Panc1 (cell line): ENCODE results near the gene DIDO1. TPM values are rescaled to one million over a fixed set of nuclear protein-coding genes. Genes with fewer than 3 reads are reported as not detected.

Experiments
- ATAC-seq: fragments of 200-7000 bp; cut with Tn5 transposase; 2 replicates; pipeline ENCODE4 v1.9.1; 2020; ENCODE audit warnings: mild to moderate bottlenecking, moderate library complexity
- BruUV-seq: library from RNA; stranded (reverse); fragments of 400-500 nt; replicated peaks from 2 replicates; lab custom pipeline; 2021; lab: Mats Ljungman, UMichigan
- CTCF ChIA-PET: fragments of 300-600 bp; sonication (Branson Sonifier 250); formaldehyde crosslinking; loops from one replicate; lab custom pipeline; 2022; ENCODE audit warnings: antibody characterized with exemption; lab: Charles Lee
- POLR2A ChIA-PET: fragments of 300-600 bp; sonication (Branson Sonifier 250); formaldehyde crosslinking; loops from one replicate; lab custom pipeline; 2022; ENCODE audit warnings: antibody characterized with exemption; lab: Charles Lee
- DNase-seq: peaks from one replicate; pipeline ENCODE4 v3.0.0-alpha.2; 2010; ENCODE audit warnings: low read depth, low spot score
- H3K27ac ChIP-seq: 2 replicates; pipeline ENCODE4 v1.5.1; 2011; ENCODE audit warnings: mild to moderate bottlenecking, low read length, inconsistent platforms
- H3K27me3 ChIP-seq: fragments of 200-500 bp; sonication (Bioruptor generic); 2 replicates; pipeline ENCODE4 v1.6.0; 2014; ENCODE audit warnings: low read length, inconsistent platforms; ENCODE audit not compliant: control insufficient read depth, insufficient read depth
- H3K36me3 ChIP-seq: fragments of 200-500 bp; sonication (Bioruptor generic); 2 replicates; pipeline ENCODE4 v1.5.1; 2014; ENCODE audit warnings: inconsistent platforms, mild to moderate bottlenecking, low read length, moderate library complexity; ENCODE audit not compliant: control insufficient read depth, insufficient read depth
- H3K4me1 ChIP-seq: 2 replicates; pipeline ENCODE4 v1.5.1; 2011; ENCODE audit warnings: inconsistent platforms, mild to moderate bottlenecking, low read length, moderate library complexity; ENCODE audit not compliant: control insufficient read depth, insufficient read depth
- H3K4me3 ChIP-seq, 2 experiments: 2 replicates each; pipeline ENCODE4 v1.5.1; 2011 to 2012; ENCODE audit warnings: low read depth in 2 of 2, low read length in 2 of 2, mild to moderate bottlenecking in 2 of 2, inconsistent platforms in 1 of 2, moderate library complexity in 1 of 2
- H3K9me3 ChIP-seq: fragments of 200-500 bp; sonication (Bioruptor generic); 2 replicates; pipeline ENCODE4 v1.5.1; 2014; ENCODE audit warnings: low read depth, mild to moderate bottlenecking, inconsistent platforms, low read length, moderate library complexity; ENCODE audit not compliant: control insufficient read depth, insufficient read depth
- POLR2AphosphoS5 ChIP-seq: IDR thresholded peaks from 2 replicates; pipeline ENCODE4 v1.6.1; 2012; ENCODE audit warnings: mild to moderate bottlenecking, low read depth, low read length, moderate library complexity
- SIN3A ChIP-seq: IDR thresholded peaks from 2 replicates; pipeline ENCODE4 v1.6.1; 2012; ENCODE audit warnings: low read depth, mild to moderate bottlenecking, low read length, moderate library complexity, borderline replicate concordance; ENCODE audit not compliant: insufficient read depth
- TCF7L2 ChIP-seq: IDR thresholded peaks from 2 replicates; pipeline ENCODE4 v1.6.1; 2011; ENCODE audit warnings: mild to moderate bottlenecking, low read depth, low read length, inconsistent platforms
- in situ Hi-C: cut with HindIII; loops from 2 replicates; pipeline ENCODE4 v1.10.0; 2016; ENCODE audit warnings: low sequenced_read_pairs, low pct_unique_long_range_greater_than_20kb
- intact Hi-C: fragments of 100-400 bp; cut with micrococcal nuclease; formaldehyde crosslinking; loops from one replicate; pipeline ENCODE4 v1.10.0; 2022; ENCODE audit not compliant: unreplicated experiment
- total RNA-seq: library from RNA; stranded (reverse); gene quantifications from one replicate; pipeline ENCODE4 v1.2.1, GENCODE V29; 2021; ENCODE audit not compliant: unreplicated experiment
- TF ChIP-seq, protein P1 (sequence below), 2 experiments: IDR thresholded peaks; 2 replicates each; pipeline ENCODE4 v1.6.1; 2011 to 2012; ENCODE audit warnings: low read depth in 2 of 2, control low read depth in 1 of 2, low read length in 1 of 2, mild to moderate bottlenecking in 1 of 2, moderate library complexity in 1 of 2; ENCODE audit not compliant: insufficient read depth in 1 of 2
- TF ChIP-seq, protein P2 (sequence below): fragments of 450-650 bp; IDR thresholded peaks from 2 replicates; pipeline ENCODE4 v1.5.1; 2017; ENCODE audit warnings: mild to moderate bottlenecking

DIDO1 gene
- total RNA-seq, 1 experiment from 2014 or later: 57.3 TPM

DNA sequence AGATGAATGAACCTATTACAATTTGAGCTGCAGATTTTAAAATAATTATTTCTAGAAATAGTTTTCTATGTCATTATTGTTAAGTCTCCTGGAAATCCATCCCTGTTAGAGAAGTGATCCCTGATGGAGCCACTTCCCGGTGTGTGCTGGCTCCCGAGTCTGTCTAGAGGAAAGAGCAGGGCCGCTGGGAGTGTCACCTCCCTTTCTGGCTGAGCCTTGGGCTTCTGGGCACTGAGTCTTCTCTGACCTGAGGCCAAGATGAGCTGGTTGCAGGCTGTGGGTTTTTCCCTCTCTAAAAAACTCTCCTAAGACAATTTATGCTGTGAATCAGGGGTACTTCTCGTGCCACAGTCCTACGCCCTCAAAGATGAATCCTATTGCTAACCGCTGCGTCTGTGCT, 35.9 kb downstream of the DIDO1 start:
- CTCF ChIA-PET: interaction anchor here (0.6 to 0.9 kb wide), 2 partner anchors 9 to 80 kb away, joined by 3 read pairs; no protein-coding TSS in a partner anchor
- DNase-seq (no peak), ATAC-seq (no peak)
- no peak for TF ChIP-seq TCF7L2
- Histone ChIP-seq H3K27ac (no peak overlapping the region), H3K9me3 (no peaks in the 10 kb centered on the region), H3K27me3 (no peaks in the 10 kb centered on the region), H3K4me3 (no peak overlapping the region), H3K36me3 (peaks cover 23% of the 10 kb centered on the region), H3K4me1 (peaks cover 7% of the 10 kb centered on the region)
- no TSS peak for BruUV-seq
- in situ Hi-C loops: no loop called here
- intact Hi-C loops: no loop called here
- POLR2A ChIA-PET: no interaction called here

DNA sequence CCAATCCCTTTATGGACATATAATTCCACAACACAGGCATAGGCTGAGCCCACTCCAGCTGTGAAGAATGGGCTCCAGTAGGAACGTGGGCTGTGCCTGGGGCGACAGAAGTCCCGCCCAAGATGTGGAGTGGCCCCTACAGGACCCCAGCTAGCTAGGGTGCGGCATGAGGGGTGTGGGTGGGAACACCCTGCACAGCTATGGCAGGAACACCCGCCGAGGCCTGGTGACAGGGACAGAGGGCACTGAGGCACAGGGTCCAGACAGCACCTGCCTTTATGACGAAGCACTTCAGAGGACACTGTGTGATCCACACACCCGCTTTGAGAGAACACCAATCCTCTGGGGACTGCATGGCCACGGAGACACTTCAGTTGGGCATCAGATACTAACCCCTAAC, 36.4 kb downstream of the DIDO1 start:
- intact Hi-C loops (no loop called here), in situ Hi-C loops (no loop called here)
- DNase-seq (no peak), ATAC-seq (no peak)
- H3K4me1 ChIP-seq: peaks cover 7% of the 10 kb centered on the region
- ChIA-PET POLR2A (no interaction called here), CTCF (interaction anchor here (0.9 kb wide), 1 partner anchor 10 kb away, joined by 3 read pairs; no protein-coding TSS in a partner anchor)
- no peak overlapping the region for H3K27ac ChIP-seq
- H3K27me3 ChIP-seq: no peaks in the 10 kb centered on the region
- no TSS peak for BruUV-seq
- no peak overlapping the region for H3K4me3 ChIP-seq
- TF ChIP-seq, protein P1, sequence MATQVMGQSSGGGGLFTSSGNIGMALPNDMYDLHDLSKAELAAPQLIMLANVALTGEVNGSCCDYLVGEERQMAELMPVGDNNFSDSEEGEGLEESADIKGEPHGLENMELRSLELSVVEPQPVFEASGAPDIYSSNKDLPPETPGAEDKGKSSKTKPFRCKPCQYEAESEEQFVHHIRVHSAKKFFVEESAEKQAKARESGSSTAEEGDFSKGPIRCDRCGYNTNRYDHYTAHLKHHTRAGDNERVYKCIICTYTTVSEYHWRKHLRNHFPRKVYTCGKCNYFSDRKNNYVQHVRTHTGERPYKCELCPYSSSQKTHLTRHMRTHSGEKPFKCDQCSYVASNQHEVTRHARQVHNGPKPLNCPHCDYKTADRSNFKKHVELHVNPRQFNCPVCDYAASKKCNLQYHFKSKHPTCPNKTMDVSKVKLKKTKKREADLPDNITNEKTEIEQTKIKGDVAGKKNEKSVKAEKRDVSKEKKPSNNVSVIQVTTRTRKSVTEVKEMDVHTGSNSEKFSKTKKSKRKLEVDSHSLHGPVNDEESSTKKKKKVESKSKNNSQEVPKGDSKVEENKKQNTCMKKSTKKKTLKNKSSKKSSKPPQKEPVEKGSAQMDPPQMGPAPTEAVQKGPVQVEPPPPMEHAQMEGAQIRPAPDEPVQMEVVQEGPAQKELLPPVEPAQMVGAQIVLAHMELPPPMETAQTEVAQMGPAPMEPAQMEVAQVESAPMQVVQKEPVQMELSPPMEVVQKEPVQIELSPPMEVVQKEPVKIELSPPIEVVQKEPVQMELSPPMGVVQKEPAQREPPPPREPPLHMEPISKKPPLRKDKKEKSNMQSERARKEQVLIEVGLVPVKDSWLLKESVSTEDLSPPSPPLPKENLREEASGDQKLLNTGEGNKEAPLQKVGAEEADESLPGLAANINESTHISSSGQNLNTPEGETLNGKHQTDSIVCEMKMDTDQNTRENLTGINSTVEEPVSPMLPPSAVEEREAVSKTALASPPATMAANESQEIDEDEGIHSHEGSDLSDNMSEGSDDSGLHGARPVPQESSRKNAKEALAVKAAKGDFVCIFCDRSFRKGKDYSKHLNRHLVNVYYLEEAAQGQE (IDR thresholded peaks at IDR 0.05; ENCODE audit: insufficient read depth in 1 of 2, low read depth in 2 of 2, low read length in 1 of 2): no peak
- TF ChIP-seq, protein P2, sequence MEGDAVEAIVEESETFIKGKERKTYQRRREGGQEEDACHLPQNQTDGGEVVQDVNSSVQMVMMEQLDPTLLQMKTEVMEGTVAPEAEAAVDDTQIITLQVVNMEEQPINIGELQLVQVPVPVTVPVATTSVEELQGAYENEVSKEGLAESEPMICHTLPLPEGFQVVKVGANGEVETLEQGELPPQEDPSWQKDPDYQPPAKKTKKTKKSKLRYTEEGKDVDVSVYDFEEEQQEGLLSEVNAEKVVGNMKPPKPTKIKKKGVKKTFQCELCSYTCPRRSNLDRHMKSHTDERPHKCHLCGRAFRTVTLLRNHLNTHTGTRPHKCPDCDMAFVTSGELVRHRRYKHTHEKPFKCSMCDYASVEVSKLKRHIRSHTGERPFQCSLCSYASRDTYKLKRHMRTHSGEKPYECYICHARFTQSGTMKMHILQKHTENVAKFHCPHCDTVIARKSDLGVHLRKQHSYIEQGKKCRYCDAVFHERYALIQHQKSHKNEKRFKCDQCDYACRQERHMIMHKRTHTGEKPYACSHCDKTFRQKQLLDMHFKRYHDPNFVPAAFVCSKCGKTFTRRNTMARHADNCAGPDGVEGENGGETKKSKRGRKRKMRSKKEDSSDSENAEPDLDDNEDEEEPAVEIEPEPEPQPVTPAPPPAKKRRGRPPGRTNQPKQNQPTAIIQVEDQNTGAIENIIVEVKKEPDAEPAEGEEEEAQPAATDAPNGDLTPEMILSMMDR: no peak
- no peak for TF ChIP-seq SIN3A
- TF ChIP-seq TCF7L2: no peak
- peaks cover 23% of the 10 kb centered on the region for H3K36me3 ChIP-seq
- H3K9me3 ChIP-seq: no peaks in the 10 kb centered on the region

DNA sequence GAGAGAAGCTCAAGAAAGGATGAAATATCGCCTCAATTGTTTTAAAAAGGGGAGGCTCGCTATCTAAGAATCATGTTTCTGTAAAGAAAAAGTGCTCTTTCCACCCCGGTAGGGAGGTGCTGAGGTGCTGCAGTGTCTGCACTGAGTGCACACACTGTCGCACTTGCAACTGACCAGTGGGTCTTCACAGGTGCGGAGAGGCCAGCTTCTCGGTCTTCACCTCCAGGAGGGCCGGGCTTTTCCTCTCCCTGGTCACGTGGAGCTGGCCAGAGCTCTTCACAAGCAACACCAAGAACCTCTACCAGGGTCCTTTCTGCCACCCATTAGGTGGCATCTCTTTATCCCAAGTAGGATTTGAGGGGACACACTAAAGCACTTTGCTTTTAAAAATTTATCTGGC, 36.9 kb downstream of the DIDO1 start:
- no TSS peak for BruUV-seq
- Histone ChIP-seq H3K4me3 (no peak overlapping the region), H3K4me1 (peaks cover 7% of the 10 kb centered on the region), H3K27ac (no peak overlapping the region), H3K27me3 (no peaks in the 10 kb centered on the region), H3K9me3 (no peaks in the 10 kb centered on the region), H3K36me3 (peaks cover 19% of the 10 kb centered on the region)
- POLR2A ChIA-PET: no interaction called here
- CTCF ChIA-PET: no interaction called here
- ATAC-seq (no peak), DNase-seq (no peak)
- in situ Hi-C loops: no loop called here
- intact Hi-C loops: no loop called here
- TF ChIP-seq, protein P2: no peak
- no peak for TF ChIP-seq POLR2AphosphoS5
- no peak for TF ChIP-seq TCF7L2
- TF ChIP-seq SIN3A: no peak
- TF ChIP-seq, protein P1 (IDR thresholded peaks at IDR 0.05; ENCODE audit: insufficient read depth in 1 of 2, low read depth in 2 of 2, low read length in 1 of 2): no peak
